Karpas-422 (cell line): ENCODE measurements around the gene TMEM200A. TPM values are rescaled to one million over a fixed set of nuclear protein-coding genes. Genes with fewer than 3 reads are reported as not detected.

ENCODE experiments used
- DNase-seq: peaks from one replicate; pipeline ENCODE4 v3.0.0-alpha.2; 2015
- H2AFZ ChIP-seq: fragments of 200-600 bp; sonication (generic); 2 replicates; pipeline ENCODE4 v1.6.1; 2014; ENCODE audit warnings: antibody characterized with exemption, low read length, mixed read lengths
- H3K27ac ChIP-seq: fragments of 200-600 bp; sonication (generic); 2 replicates; pipeline ENCODE4 v1.5.1; 2014; ENCODE audit warnings: mild to moderate bottlenecking, low read length, moderate library complexity
- H3K27me3 ChIP-seq: fragments of 200-600 bp; sonication (generic); 2 replicates; pipeline ENCODE4 v1.6.1; 2014; ENCODE audit warnings: low read length, mixed read lengths
- H3K36me3 ChIP-seq: fragments of 200-600 bp; sonication (generic); 2 replicates; pipeline ENCODE4 v1.6.1; 2014; ENCODE audit warnings: low read length, mixed read lengths; ENCODE audit not compliant: insufficient read depth
- H3K4me1 ChIP-seq: fragments of 200-600 bp; sonication (generic); 2 replicates; pipeline ENCODE4 v1.6.1; 2014; ENCODE audit warnings: mild to moderate bottlenecking, low read length, mixed read lengths
- H3K4me2 ChIP-seq: fragments of 200-600 bp; sonication (generic); 2 replicates; pipeline ENCODE4 v1.6.1; 2014; ENCODE audit warnings: low read length, low read depth, mild to moderate bottlenecking; ENCODE audit not compliant: poor library complexity, severe bottlenecking
- H3K4me3 ChIP-seq: fragments of 200-600 bp; sonication (generic); 2 replicates; pipeline ENCODE4 v1.5.1; 2014; ENCODE audit warnings: mild to moderate bottlenecking, antibody characterized with exemption, low read length, mixed read lengths
- H3K79me2 ChIP-seq: fragments of 200-600 bp; sonication (generic); 2 replicates; pipeline ENCODE4 v1.6.1; 2014; ENCODE audit warnings: mild to moderate bottlenecking, low read length, mixed read lengths
- H3K9ac ChIP-seq: fragments of 200-600 bp; sonication (generic); 2 replicates; pipeline ENCODE4 v1.6.0; 2014; ENCODE audit warnings: low read length
- H3K9me2 ChIP-seq: fragments of 200-600 bp; sonication (generic), shearing (Covaris generic); replicated peaks from 2 replicates; pipeline ENCODE4 v1.6.0; 2014; ENCODE audit warnings: mild to moderate bottlenecking, low read length, moderate library complexity; ENCODE audit not compliant: insufficient read depth
- H3K9me3 ChIP-seq: fragments of 300-700, 200-600 bp; sonication (generic); 2 replicates; pipeline ENCODE4 v1.6.1; 2014; ENCODE audit warnings: low read length, mixed read lengths
- H4K20me1 ChIP-seq: fragments of 200-600 bp; sonication (generic); 2 replicates; pipeline ENCODE4 v1.6.1; 2014; ENCODE audit warnings: mild to moderate bottlenecking, antibody characterized with exemption, low read length, low read depth; ENCODE audit not compliant: insufficient read depth
- total RNA-seq: library from RNA; depleted of rRNA; stranded (reverse); fragments of >200 nt; shearing (Covaris generic); gene quantifications from 2 replicates; pipeline ENCODE4 v1.2.3, GENCODE V29; 2014; ENCODE audit warnings: low replicate concordance

Gene TMEM200A
- total RNA-seq, 1 experiment from 2014 or later, result not detected

GRCh38 chr6:130435181-130435580, 69.4 kb downstream of the TMEM200A start:
- H3K4me2 ChIP-seq, result no peak overlapping the region

DNA sequence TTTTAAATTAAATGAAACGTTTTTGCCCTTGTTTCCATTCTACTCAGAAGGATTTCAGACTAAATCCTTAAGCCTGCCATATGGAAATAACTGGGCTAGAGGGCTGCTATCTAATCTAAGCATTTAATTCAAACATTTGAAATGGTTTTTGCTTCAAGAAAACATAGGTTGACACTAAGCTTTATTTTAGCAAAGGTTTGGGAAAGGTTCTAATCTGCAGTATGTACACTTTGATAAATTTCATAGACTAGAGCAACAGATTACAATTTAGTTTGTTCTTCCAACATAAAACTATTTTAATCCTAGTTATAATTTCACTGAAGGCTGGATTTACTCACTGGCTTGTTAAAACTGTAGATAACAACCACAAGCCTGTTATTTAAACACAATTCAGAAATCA, 72.1 kb downstream of the TMEM200A start:
- no peak overlapping the region for H2AFZ ChIP-seq
- no peaks in the 10 kb centered on the region for H3K27me3 ChIP-seq
- no peaks in the 10 kb centered on the region for H3K79me2 ChIP-seq
- H3K4me3 ChIP-seq, result no peak overlapping the region
- H3K9me3 ChIP-seq, result no peaks in the 10 kb centered on the region
- no peaks in the 10 kb centered on the region for H3K36me3 ChIP-seq
- no peaks in the 10 kb centered on the region for H3K9me2 ChIP-seq
- no peak for DNase-seq
- no peaks in the 10 kb centered on the region for H3K4me1 ChIP-seq
- H4K20me1 ChIP-seq, result no peaks in the 10 kb centered on the region
- no peak overlapping the region for H3K27ac ChIP-seq
- H3K9ac ChIP-seq, result no peak overlapping the region
- H3K4me2 ChIP-seq, result no peak overlapping the region

More at GRCh38 chr6:130435181-130435580, 69.4 kb downstream of the TMEM200A start:
- no peaks in the 10 kb centered on the region for H3K27me3 ChIP-seq
- no peaks in the 10 kb centered on the region for H3K9me2 ChIP-seq
- no peak overlapping the region for H3K27ac ChIP-seq
- no peaks in the 10 kb centered on the region for H3K79me2 ChIP-seq
- no peaks in the 10 kb centered on the region for H3K4me1 ChIP-seq
- no peaks in the 10 kb centered on the region for H4K20me1 ChIP-seq
- DNase-seq, result no peak
- no peak overlapping the region for H3K4me3 ChIP-seq
- no peaks in the 10 kb centered on the region for H3K36me3 ChIP-seq
- no peak overlapping the region for H3K9ac ChIP-seq
- H2AFZ ChIP-seq, result no peak overlapping the region
- no peaks in the 10 kb centered on the region for H3K9me3 ChIP-seq

GRCh38 chr6:130447374-130447773, 81.6 kb downstream of the TMEM200A start:
- Histone ChIP-seq H3K9ac (no peak overlapping the region), H3K4me3 (no peak overlapping the region), H3K79me2 (no peaks in the 10 kb centered on the region), H3K9me2 (no peaks in the 10 kb centered on the region), H3K27ac (no peak overlapping the region), H3K27me3 (no peaks in the 10 kb centered on the region), H4K20me1 (no peaks in the 10 kb centered on the region), H3K4me1 (no peaks in the 10 kb centered on the region), H3K36me3 (no peaks in the 10 kb centered on the region), H3K4me2 (no peak overlapping the region), H2AFZ (no peak overlapping the region), H3K9me3 (no peaks in the 10 kb centered on the region)
- DNase-seq, result no peak

DNA sequence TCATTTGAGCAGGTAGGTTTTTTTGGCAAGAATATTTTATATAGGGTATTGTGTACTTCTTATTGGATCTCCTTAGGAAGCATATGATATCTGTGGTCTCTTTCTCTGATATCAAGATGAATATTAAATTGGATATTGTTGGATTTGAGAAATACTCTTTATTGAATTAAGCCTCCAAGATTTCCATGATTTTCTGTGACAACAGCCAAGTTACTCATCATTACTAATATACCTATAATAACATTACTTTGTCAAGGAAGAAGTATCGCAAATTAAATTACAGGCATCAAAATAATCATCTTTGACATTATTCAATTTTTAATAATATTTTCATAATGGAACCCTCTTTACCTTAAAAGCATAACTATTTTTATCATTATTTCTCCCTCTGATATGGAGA, 86.5 kb downstream of the TMEM200A start:
- Histone ChIP-seq H3K4me1 (no peaks in the 10 kb centered on the region), H3K9me2 (no peaks in the 10 kb centered on the region), H3K27me3 (no peaks in the 10 kb centered on the region), H3K9ac (no peak overlapping the region), H3K4me2 (no peak overlapping the region), H3K9me3 (no peaks in the 10 kb centered on the region), H3K27ac (no peak overlapping the region), H3K4me3 (no peak overlapping the region), H3K36me3 (no peaks in the 10 kb centered on the region), H3K79me2 (no peaks in the 10 kb centered on the region), H4K20me1 (no peaks in the 10 kb centered on the region), H2AFZ (no peak overlapping the region)
- no peak for DNase-seq

DNA sequence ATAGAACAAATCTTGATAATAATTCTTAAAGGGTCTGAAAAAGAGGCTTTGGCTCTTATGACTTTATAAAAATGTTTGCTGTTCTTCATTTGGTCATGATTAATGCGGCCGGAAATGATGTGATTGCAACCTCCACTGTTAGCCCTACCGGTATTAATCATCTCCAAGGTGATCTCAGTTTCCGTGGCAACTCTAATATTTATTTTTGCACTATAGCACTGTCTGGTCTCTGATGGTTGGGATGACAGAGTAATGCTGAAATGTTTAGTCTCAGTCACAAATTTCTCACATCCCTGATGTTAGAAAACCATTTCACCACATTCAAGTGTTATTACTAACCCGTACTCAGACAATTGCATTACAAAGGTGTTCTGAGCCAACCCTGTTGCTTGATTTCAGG, 87.4 kb downstream of the TMEM200A start:
- Histone ChIP-seq H3K9me2 (no peaks in the 10 kb centered on the region), H4K20me1 (no peaks in the 10 kb centered on the region), H3K9ac (no peak overlapping the region), H3K27me3 (no peaks in the 10 kb centered on the region), H3K4me1 (no peaks in the 10 kb centered on the region), H3K4me3 (no peak overlapping the region), H3K9me3 (no peaks in the 10 kb centered on the region), H3K79me2 (no peaks in the 10 kb centered on the region), H3K27ac (no peak overlapping the region), H3K36me3 (no peaks in the 10 kb centered on the region), H2AFZ (no peak overlapping the region), H3K4me2 (no peak overlapping the region)
- DNase-seq, result no peak

GRCh38 chr6:130457605-130458004, 91.8 kb downstream of the TMEM200A start:
- H2AFZ ChIP-seq, result no peak overlapping the region
- no peak for DNase-seq
- H3K9me2 ChIP-seq, result no peaks in the 10 kb centered on the region
- H3K4me3 ChIP-seq, result no peak overlapping the region
- no peaks in the 10 kb centered on the region for H3K79me2 ChIP-seq
- H3K27ac ChIP-seq, result no peak overlapping the region
- H3K9ac ChIP-seq, result no peak overlapping the region
- H3K27me3 ChIP-seq, result no peaks in the 10 kb centered on the region
- no peaks in the 10 kb centered on the region for H3K9me3 ChIP-seq
- no peaks in the 10 kb centered on the region for H3K4me1 ChIP-seq
- H3K36me3 ChIP-seq, result no peaks in the 10 kb centered on the region
- no peak overlapping the region for H3K4me2 ChIP-seq
- no peaks in the 10 kb centered on the region for H4K20me1 ChIP-seq

- H3K27me3 ChIP-seq, result no peaks in the 10 kb centered on the region
- no peak overlapping the region for H3K4me3 ChIP-seq
- no peak overlapping the region for H3K4me2 ChIP-seq
- no peak overlapping the region for H3K9ac ChIP-seq
- H3K27ac ChIP-seq, result no peak overlapping the region
- no peaks in the 10 kb centered on the region for H4K20me1 ChIP-seq
- H3K4me1 ChIP-seq, result no peaks in the 10 kb centered on the region
- no peaks in the 10 kb centered on the region for H3K36me3 ChIP-seq
- H2AFZ ChIP-seq, result no peak overlapping the region
- no peaks in the 10 kb centered on the region for H3K9me2 ChIP-seq
- no peak for DNase-seq
- H3K79me2 ChIP-seq, result no peaks in the 10 kb centered on the region
- no peaks in the 10 kb centered on the region for H3K9me3 ChIP-seq
These were observed 93.5 kb downstream of the TMEM200A start for GRCh38 chr6:130459316-130459715.

GRCh38 chr6:130460934-130461333, 95.1 kb downstream of the TMEM200A start:
- H3K9ac ChIP-seq, result no peak overlapping the region
- no peak overlapping the region for H2AFZ ChIP-seq
- H3K4me2 ChIP-seq, result no peak overlapping the region
- no peaks in the 10 kb centered on the region for H3K27me3 ChIP-seq
- H3K9me3 ChIP-seq, result no peaks in the 10 kb centered on the region
- H4K20me1 ChIP-seq, result no peaks in the 10 kb centered on the region
- no peak overlapping the region for H3K4me3 ChIP-seq
- no peaks in the 10 kb centered on the region for H3K36me3 ChIP-seq
- H3K4me1 ChIP-seq, result no peaks in the 10 kb centered on the region
- DNase-seq, result no peak
- no peaks in the 10 kb centered on the region for H3K9me2 ChIP-seq
- H3K27ac ChIP-seq, result no peak overlapping the region
- H3K79me2 ChIP-seq, result no peaks in the 10 kb centered on the region
